ENCODE measurements around the gene FANCI.

Gene FANCI

GRCh38 chr15:89323825-89324224 lies 80.0 kb downstream of the FANCI start:
- ChIA-PET POLR2A (interaction anchor here (0.7 to 2.0 kb wide), 2 partner anchors 11 to 26 kb away, joined by 4 to 6 read pairs; partner anchors contain the start of gene POLG), CTCF (interaction anchor here (1.9 to 3.1 kb wide), 4 partner anchors 9 to 116 kb away, joined by 4 to 17 read pairs (median 6); no protein-coding TSS in a partner anchor)

GRCh38 chr15:89325039-89325803 lies 81.4 kb downstream of the FANCI start:
- ChIA-PET CTCF (interaction anchor here (0.9 kb wide), 1 partner anchor 118 kb away, joined by 3 read pairs; no protein-coding TSS in a partner anchor), POLR2A (interaction anchor here (2.0 kb wide), 1 partner anchor 9 kb away, joined by 6 read pairs; the partner anchor contains the start of gene POLG)
- DNase-seq (ENCODE audit: low read depth, low spot score): no peak
- TF ChIP-seq CTCF (IDR thresholded peaks at IDR 0.05; ENCODE audit: insufficient read depth, low read length, missing control alignments): no peak
- no peak overlapping the region for H3K4me3 ChIP-seq (ENCODE audit: low read depth, low read length)

More at GRCh38 chr15:89323825-89324224, 80.0 kb downstream of the FANCI start:
- H3K4me3 ChIP-seq (ENCODE audit: low read depth, low read length): no peak overlapping the region
- no peak for TF ChIP-seq CTCF (IDR thresholded peaks at IDR 0.05; ENCODE audit: insufficient read depth, low read length, missing control alignments)
- DNase-seq (ENCODE audit: low read depth, low spot score): no peak

- no peak for DNase-seq (ENCODE audit: low read depth, low spot score)
- no peak for TF ChIP-seq CTCF (IDR thresholded peaks at IDR 0.05; ENCODE audit: insufficient read depth, low read length, missing control alignments)
- CTCF ChIA-PET: no interaction called here
- H3K4me3 ChIP-seq (ENCODE audit: low read depth, low read length): no peak overlapping the region
- POLR2A ChIA-PET: no interaction called here
Observed at GRCh38 chr15:89326316-89326715, 82.5 kb downstream of the FANCI start.

- no peak for TF ChIP-seq CTCF (IDR thresholded peaks at IDR 0.05; ENCODE audit: insufficient read depth, low read length, missing control alignments)
- no peak for DNase-seq (ENCODE audit: low read depth, low spot score)
- CTCF ChIA-PET: interaction anchor here (2.1 to 4.2 kb wide), 2 partner anchors 8 to 120 kb away, joined by 6 to 14 read pairs; no protein-coding TSS in a partner anchor
- H3K4me3 ChIP-seq (ENCODE audit: low read depth, low read length): no peak overlapping the region
- POLR2A ChIA-PET: interaction anchor here (0.5 kb wide), 1 partner anchor 11 kb away, joined by 3 read pairs; no protein-coding TSS in a partner anchor
Observed at GRCh38 chr15:89327113-89327512, 83.3 kb downstream of the FANCI start.

- no peak for TF ChIP-seq CTCF (IDR thresholded peaks at IDR 0.05; ENCODE audit: insufficient read depth, low read length, missing control alignments)
- POLR2A ChIA-PET: no interaction called here
- no peak for DNase-seq (ENCODE audit: low read depth, low spot score)
- CTCF ChIA-PET: interaction anchor here (0.7 to 4.2 kb wide), 6 partner anchors 8 to 122 kb away, joined by 3 to 14 read pairs (median 4); no protein-coding TSS in a partner anchor
- no peak overlapping the region for H3K4me3 ChIP-seq (ENCODE audit: low read depth, low read length)
Observed at GRCh38 chr15:89328398-89329254, 84.8 kb downstream of the FANCI start.

Measured in AG04449 (cell line).